ENCODE data around the gene IWS1. TPM values are rescaled to one million over a fixed set of nuclear protein-coding genes. Genes with fewer than 3 reads are reported as not detected.

Gene IWS1
- total RNA-seq, 1 donor from 2014 or later = 49.3 TPM

DNA sequence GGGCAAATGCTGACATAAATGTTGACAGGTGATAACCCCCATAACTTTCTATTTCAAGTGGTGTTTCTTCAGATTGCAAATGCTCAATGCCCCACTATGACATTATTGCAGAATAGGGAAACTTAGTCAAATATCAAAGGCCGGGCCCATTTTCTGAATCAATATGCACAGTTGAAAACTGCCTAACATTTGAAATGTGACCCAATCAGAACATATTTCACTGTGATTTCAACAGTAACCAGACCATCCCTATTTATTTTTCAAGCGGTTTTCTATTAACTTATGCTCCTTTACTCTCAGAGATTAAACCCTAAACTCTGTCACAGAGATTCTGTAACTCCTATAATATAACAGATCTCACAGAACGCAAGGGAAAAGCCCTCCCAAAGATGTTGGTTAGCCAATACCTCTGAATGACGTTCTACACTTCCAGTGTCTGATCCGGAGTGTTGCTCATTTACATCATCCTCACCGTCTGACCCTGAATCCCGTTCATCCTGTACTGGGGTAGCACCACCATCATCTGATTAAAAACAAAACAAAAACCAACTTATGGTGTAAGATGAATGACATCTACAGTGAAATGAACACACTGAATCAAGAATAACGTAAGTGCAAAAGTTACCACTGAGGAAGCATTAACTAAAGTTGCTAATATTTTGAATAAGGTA, 2.9 kb downstream of the IWS1 start:
- intact Hi-C loops (cut with micrococcal nuclease) = loop anchor here (10.0 kb wide), 1 partner anchor 291 kb away; the partner anchor contains the start of gene WDR33
- TF ChIP-seq, protein P1, sequence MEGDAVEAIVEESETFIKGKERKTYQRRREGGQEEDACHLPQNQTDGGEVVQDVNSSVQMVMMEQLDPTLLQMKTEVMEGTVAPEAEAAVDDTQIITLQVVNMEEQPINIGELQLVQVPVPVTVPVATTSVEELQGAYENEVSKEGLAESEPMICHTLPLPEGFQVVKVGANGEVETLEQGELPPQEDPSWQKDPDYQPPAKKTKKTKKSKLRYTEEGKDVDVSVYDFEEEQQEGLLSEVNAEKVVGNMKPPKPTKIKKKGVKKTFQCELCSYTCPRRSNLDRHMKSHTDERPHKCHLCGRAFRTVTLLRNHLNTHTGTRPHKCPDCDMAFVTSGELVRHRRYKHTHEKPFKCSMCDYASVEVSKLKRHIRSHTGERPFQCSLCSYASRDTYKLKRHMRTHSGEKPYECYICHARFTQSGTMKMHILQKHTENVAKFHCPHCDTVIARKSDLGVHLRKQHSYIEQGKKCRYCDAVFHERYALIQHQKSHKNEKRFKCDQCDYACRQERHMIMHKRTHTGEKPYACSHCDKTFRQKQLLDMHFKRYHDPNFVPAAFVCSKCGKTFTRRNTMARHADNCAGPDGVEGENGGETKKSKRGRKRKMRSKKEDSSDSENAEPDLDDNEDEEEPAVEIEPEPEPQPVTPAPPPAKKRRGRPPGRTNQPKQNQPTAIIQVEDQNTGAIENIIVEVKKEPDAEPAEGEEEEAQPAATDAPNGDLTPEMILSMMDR (IDR thresholded peaks at IDR 0.05) = no peak
- Mint-ChIP-seq H3K9me3 (no peaks in the 10 kb centered on the region), H3K27me3 (no peaks in the 10 kb centered on the region), H3K36me3 (ENCODE audit: low read depth) (peaks cover 52% of the 10 kb centered on the region), H3K4me1 (peaks cover 34% of the 10 kb centered on the region), H3K27ac (peak overlapping the region; percentile 35), H3K4me3 (no peak overlapping the region)
- DNase-seq (no peak), ATAC-seq (ENCODE audit: low read depth) (no peak)
- CTCF ChIA-PET = no interaction called here
- POLR2A ChIA-PET = no interaction called here

DNA sequence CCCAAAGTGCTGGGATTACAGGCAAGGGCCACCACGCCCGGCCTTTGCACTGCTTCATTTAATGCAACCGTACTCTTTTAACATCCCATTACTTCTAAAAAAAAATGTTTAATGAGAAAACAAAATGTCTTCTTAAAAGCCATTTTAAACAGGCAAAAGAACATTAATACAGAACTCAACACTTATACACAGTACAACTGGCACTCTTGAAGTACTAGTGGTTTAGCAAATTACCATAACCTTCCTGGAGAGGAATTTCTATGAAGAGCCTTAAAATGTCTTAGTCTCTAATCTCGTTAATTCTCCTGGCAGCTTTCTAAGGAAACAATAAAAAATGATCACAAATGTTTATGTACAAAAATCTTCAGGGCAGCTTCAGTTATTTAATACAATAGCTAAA, 5.9 kb downstream of the IWS1 start:
- POLR2A ChIA-PET = no interaction called here
- intact Hi-C loops (cut with micrococcal nuclease) = loop anchor here (10.0 kb wide), 1 partner anchor 294 kb away; the partner anchor contains the start of gene WDR33
- Mint-ChIP-seq H3K9me3 (no peaks in the 10 kb centered on the region), H3K27ac (no peak overlapping the region), H3K27me3 (no peaks in the 10 kb centered on the region), H3K36me3 (ENCODE audit: low read depth) (peaks cover 68% of the 10 kb centered on the region), H3K4me1 (peaks cover 40% of the 10 kb centered on the region), H3K4me3 (no peak overlapping the region)
- CTCF ChIA-PET = interaction anchor here (1.3 kb wide), 1 partner anchor 71 kb away, joined by 3 read pairs; no protein-coding TSS in a partner anchor
- TF ChIP-seq, protein P1 (IDR thresholded peaks at IDR 0.05) = no peak
- DNase-seq (no peak), ATAC-seq (ENCODE audit: low read depth) (no peak)

- no peaks in the 10 kb centered on the region for H3K27me3 Mint-ChIP-seq
- ATAC-seq (ENCODE audit: low read depth) (no peak), DNase-seq (no peak)
- H3K9me3 Mint-ChIP-seq = no peaks in the 10 kb centered on the region
- peaks cover 74% of the 10 kb centered on the region for H3K36me3 Mint-ChIP-seq (ENCODE audit: low read depth)
- ChIA-PET CTCF (no interaction called here), POLR2A (interaction anchor here (0.6 to 1.2 kb wide), 2 partner anchors 9 to 16 kb away, joined by 3 read pairs; partner anchors contain the start of gene IWS1)
- no peak overlapping the region for H3K27ac Mint-ChIP-seq
- TF ChIP-seq, protein P1 (IDR thresholded peaks at IDR 0.05) = no peak
- no peak overlapping the region for H3K4me3 Mint-ChIP-seq
- peaks cover 37% of the 10 kb centered on the region for H3K4me1 Mint-ChIP-seq
- intact Hi-C loops (cut with micrococcal nuclease) = no loop called here
Observed at GRCh38 chr2:127517465-127517864, 8.8 kb downstream of the IWS1 start.

GRCh38 chr2:127516041-127516762, 10.1 kb downstream of the IWS1 start:
- CTCF ChIA-PET = no interaction called here
- TF ChIP-seq, protein P1 (IDR thresholded peaks at IDR 0.05) = no peak
- ATAC-seq (ENCODE audit: low read depth) (no peak), DNase-seq (no peak)
- peaks cover 43% of the 10 kb centered on the region for H3K4me1 Mint-ChIP-seq
- H3K36me3 Mint-ChIP-seq (ENCODE audit: low read depth) = peaks cover 72% of the 10 kb centered on the region
- POLR2A ChIA-PET = interaction anchor here (0.7 kb wide), 1 partner anchor 10 kb away, joined by 3 read pairs; the partner anchor contains the start of gene IWS1
- no peaks in the 10 kb centered on the region for H3K9me3 Mint-ChIP-seq
- no peaks in the 10 kb centered on the region for H3K27me3 Mint-ChIP-seq
- H3K27ac Mint-ChIP-seq = no peak overlapping the region
- intact Hi-C loops (cut with micrococcal nuclease) = no loop called here
- H3K4me3 Mint-ChIP-seq = no peak overlapping the region

DNA sequence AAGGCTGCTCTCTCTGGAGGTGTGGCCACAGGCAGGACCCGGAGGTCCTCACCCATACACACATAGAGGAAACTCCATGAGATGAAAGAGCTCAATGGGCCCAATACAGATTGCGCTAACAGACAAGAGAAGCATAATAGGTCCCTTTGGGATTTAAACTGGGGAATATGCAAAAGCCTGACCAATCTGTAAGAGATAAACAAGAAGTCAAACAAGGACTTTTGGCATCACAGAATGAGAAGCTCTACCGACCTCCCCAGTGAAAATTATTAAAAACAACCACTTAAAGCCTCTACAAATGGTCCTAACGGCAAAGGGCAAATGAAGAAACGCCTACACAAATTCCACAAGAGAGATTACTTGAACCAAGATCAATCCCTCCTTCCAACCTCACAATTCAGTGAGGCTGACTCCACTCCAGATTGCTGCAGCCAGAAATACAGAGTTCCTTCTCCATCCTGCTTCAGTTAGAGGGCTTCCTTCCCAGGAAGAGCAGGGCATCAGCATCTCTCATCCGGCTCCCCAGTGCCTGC, 10.8 kb downstream of the IWS1 start:
- no peak for DNase-seq
- POLR2A ChIA-PET = interaction anchor here (0.7 kb wide), 1 partner anchor 11 kb away, joined by 3 read pairs; the partner anchor contains the start of gene IWS1

More for the DNA sequence above, 10.8 kb downstream of the IWS1 start:
- H3K4me1 Mint-ChIP-seq = peaks cover 43% of the 10 kb centered on the region
- intact Hi-C loops (cut with micrococcal nuclease) = no loop called here
- no peak overlapping the region for H3K27ac Mint-ChIP-seq
- H3K27me3 Mint-ChIP-seq = no peaks in the 10 kb centered on the region
- ATAC-seq (ENCODE audit: low read depth) = no peak
- H3K36me3 Mint-ChIP-seq (ENCODE audit: low read depth) = peaks cover 75% of the 10 kb centered on the region
- TF ChIP-seq, protein P1 (IDR thresholded peaks at IDR 0.05) = no peak
- CTCF ChIA-PET = no interaction called here
- H3K4me3 Mint-ChIP-seq = no peak overlapping the region
- no peaks in the 10 kb centered on the region for H3K9me3 Mint-ChIP-seq
